OCI-LY1 (cell line): ENCODE results near the gene MAK.

ENCODE experiments used
- EZH2 ChIP-seq: fragments of 200-600 bp; sonication (generic), shearing (Covaris generic); IDR thresholded peaks from 2 replicates; pipeline ENCODE4 v1.8.0; 2017; ENCODE audit warnings: borderline replicate concordance, mixed run types, mild to moderate bottlenecking, antibody characterized with exemption, low read length, moderate library complexity, mixed read lengths
- TF ChIP-seq, protein P1 (sequence below): fragments of 200-600 bp; sonication (generic), shearing (Covaris generic); IDR thresholded peaks from 2 replicates; pipeline ENCODE4 v1.5.1; 2017; ENCODE audit warnings: mild to moderate bottlenecking, antibody characterized with exemption, low read length, moderate library complexity, mixed read lengths

DNA sequence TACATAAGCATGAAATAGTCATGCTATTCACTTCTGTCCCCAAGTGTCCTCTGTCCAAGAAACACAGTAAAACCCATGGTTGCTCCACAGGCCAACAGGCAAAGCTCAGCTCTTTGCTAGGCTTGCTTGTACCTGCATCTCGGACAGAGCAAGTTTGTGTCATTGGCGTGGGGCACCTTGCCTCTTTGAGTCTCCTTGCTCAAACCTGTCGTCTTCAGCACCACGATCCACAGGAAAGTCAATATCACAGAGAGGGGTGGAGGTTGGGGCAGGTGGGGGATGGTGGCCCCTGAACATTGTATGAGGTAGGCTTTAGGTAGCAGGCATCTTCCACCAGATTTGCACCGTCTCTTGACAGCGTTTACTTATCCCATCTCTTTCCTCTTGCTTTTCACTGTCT lies 94.8 kb downstream of the MAK start:
- no peak for TF ChIP-seq EZH2
- TF ChIP-seq, protein P1, sequence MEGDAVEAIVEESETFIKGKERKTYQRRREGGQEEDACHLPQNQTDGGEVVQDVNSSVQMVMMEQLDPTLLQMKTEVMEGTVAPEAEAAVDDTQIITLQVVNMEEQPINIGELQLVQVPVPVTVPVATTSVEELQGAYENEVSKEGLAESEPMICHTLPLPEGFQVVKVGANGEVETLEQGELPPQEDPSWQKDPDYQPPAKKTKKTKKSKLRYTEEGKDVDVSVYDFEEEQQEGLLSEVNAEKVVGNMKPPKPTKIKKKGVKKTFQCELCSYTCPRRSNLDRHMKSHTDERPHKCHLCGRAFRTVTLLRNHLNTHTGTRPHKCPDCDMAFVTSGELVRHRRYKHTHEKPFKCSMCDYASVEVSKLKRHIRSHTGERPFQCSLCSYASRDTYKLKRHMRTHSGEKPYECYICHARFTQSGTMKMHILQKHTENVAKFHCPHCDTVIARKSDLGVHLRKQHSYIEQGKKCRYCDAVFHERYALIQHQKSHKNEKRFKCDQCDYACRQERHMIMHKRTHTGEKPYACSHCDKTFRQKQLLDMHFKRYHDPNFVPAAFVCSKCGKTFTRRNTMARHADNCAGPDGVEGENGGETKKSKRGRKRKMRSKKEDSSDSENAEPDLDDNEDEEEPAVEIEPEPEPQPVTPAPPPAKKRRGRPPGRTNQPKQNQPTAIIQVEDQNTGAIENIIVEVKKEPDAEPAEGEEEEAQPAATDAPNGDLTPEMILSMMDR: no peak
